AML-193 (cell line): ENCODE results near the gene TMEM92.
"Not testable (repeated sequence)": the region's sequence is repeated elsewhere in the genome, so short reads cannot be mapped to it uniquely, and the experiment has no call there.

ENCODE experiments used
- DNase-seq, 2 experiments: peaks; one replicate each; lab custom pipeline; 2025; lab: John Stamatoyannopoulos, UW

The TMEM92 gene

GRCh38 chr17:50262001-50262794 is 12.1 kb upstream of the TMEM92 start:
- DNase-seq: no peak

- DNase-seq: no peak
These were observed 10.7 kb upstream of the TMEM92 start for GRCh38 chr17:50263331-50264262.

GRCh38 chr17:50264263-50265113 is 9.8 kb upstream of the TMEM92 start:
- no peak for DNase-seq

- no peak for DNase-seq
These were observed 9.1 kb upstream of the TMEM92 start for GRCh38 chr17:50265212-50265611.

DNA sequence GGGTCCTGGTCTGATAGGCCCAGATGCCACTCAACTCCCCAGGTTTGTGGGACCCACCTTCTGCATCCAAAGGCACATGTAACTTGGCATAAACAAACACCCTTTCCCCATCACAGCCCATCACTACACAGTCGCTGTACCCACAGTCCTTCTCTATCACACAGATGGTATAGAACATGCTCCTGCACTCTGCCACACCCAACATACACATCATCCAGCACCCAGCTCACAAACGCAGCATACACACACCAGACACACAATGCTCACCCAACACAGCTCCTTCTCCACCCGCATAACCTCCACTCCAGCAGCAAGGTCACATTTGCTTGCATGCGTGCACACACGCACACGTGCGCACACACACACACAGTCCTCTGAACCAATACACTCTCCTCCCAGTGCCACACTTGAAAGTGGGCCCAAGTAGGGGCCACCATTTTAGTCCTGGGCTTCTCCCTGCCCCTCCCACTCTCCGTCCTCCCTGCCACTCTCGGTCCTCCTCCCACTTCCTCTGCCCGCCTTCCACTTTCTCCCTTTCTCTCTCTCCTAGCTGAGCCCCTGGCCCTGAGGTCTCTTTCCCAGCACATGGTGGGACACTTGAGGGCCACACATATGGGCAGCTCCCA is 8.5 kb upstream of the TMEM92 start:
- DNase-seq: no peak

- DNase-seq: no peak
These were observed 7.7 kb upstream of the TMEM92 start for GRCh38 chr17:50266384-50267073.

- DNase-seq: no peak
These were observed 7.0 kb upstream of the TMEM92 start for GRCh38 chr17:50267074-50267841.

DNA sequence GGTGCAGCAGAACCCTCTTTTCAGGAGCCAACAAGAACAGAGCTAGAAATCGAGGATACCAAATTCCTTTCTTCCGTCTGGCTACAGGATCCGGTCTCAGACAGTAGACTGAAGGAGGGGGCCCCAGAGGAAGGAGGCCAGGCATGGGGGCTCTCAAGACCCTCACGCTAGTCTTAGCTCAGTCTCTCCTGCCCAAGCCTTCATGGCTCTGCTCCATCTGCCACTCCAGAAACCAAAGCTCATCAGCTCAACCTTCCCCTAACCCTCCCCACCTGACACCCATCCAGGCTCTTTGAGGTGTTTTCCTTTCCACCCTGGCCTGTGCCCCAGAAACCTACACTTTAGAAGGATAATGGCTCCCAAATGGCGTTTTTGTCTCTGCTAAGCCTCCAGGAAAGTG is 6.2 kb upstream of the TMEM92 start:
- DNase-seq: no peak

DNA sequence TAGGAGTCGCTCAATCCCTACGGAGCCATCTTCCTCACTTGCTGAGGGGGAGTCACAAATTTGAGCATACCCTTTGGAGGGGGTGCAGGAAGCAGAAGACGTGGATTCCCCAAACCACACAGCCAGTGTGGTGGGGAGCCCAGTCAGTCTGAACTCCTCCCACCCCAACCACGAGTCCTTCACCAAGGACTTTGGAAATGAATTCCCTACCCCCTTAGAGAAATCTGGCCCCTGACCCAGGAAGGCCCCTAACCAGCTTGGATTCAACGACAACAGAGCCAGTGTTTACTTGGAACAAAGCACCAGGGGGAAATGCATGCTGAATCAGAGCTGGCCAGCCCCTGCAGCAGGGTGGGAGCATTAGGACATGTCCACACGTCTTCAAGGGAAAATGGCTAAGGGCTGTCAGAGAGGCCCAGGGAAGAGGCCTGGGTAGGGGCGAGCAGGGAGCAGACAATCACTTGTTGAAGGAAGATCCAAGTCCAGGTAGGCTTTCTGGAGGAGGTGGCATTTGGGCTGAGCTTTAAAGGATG is 5.5 kb upstream of the TMEM92 start:
- DNase-seq: no peak

GRCh38 chr17:50269477-50270434 is 4.5 kb upstream of the TMEM92 start:
- peak; percentile 65 to 82 for DNase-seq

DNA sequence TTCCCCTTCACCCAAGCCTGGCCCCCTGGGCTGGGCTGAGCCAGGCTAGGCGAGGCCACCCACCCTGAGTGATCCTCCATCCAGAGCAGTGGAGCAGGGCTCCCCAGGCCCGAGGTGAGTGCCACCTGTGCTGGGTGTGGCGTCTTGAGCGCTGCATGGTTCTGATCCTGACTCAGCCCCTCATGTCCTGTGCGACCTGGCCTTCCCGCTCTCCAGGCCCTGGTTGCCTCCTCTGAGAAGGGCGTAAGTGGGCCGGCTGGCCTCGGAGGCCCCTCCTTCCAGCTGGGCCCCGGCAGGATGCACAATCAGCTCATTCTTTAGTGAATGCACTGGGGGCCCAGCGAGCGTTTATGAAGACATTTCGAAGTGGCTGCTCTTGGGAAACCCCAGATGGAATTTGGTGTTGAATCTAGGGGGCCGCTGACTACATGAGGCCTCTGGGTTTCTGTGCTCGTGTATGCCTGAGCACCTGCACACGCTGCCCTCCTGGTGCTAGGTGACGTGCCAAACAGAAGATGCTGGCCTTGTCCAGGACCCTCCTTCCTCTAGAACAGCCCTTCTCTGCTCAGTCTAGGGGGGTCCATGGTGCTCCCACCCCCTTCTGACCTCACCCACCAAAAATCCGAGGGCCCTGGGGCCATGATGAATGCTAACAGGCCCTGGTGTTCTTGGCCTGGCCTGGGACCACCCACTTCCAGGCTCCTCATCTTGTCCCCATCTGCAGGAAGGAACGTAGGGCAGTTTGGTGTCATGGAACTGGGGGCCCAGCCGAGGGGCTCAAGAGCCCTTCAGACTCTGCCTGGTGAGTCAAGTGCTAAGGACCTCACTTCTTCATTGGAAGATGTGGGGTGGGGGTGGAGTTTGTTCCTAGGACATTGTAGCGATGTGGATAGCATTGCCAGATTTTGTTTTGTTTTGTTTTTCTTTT is 3.6 kb upstream of the TMEM92 start:
- DNase-seq: no peak

DNA sequence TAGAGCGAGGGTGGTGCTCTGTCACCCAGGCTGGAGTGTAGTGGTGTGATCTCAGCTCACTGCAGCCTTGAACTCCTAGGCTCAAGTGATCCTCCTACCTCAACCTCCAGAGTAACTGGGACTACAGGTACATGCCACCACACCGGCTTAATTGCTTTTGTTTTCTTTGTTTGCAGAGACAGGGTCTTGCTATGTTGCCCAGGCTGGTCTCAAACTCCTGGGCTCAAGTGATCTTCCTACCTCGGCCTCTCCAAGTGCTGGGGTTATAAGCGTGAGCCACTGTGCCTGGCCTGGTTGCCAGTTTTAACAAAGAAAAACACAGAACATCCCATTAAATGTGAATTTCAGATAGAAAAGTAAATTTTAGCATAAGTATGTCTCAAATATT is 2.9 kb upstream of the TMEM92 start:
- not testable (repeated sequence) for DNase-seq

DNA sequence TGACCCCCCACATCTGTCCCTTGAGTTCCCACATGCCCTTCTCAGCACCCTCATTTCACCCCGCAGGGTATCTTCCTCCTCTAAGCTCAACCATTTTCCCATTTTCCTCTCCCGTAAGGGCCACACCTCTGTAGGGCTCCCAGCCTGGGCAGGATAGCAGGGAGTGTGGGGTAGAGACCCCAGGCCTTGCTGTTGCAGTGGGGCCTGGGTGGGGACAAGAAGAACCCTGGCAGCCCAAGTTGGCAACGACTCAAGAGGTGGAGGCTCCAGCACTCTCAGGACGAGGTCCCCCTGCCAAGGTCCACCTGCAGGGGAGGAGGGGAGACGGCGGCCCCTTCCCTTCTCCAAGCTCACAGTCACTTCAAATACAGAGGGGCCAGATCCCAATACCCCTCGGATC is 2.0 kb upstream of the TMEM92 start:
- no peak for DNase-seq

GRCh38 chr17:50272711-50273653 is 1.3 kb upstream of the TMEM92 start:
- DNase-seq: peak; percentile 11 to 38

GRCh38 chr17:50273654-50274040 is 619 bp upstream of the TMEM92 start:
- DNase-seq: no peak

DNA sequence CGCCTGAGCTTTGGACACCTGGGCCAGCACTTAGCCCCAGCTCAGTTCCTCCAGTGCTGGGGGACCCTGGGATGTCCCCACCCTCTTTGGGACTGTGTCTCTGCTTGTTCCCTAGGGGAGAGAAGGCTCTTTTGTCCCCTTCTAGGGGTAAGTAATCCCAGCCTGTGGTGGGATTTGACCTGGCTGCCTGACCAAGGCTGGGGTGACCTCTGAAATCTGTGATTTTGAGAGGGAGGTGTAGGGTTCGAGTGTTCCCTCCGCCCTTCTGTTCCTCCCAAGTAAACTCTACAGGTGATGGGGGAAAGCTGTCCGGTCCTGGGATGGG is 593 bp downstream of the TMEM92 start:
- DNase-seq: no peak

GRCh38 chr17:50275279-50275678 is 1.0 kb downstream of the TMEM92 start:
- no peak for DNase-seq
